ENCODE results near the gene HOOK1.
A peak's percentile ranks its signal among the peaks of the same experiment; 100 is the strongest.
"Not testable (repeated sequence)": the region's sequence is repeated elsewhere in the genome, so short reads cannot be mapped to it uniquely, and the experiment has no call there.

The HOOK1 gene

DNA sequence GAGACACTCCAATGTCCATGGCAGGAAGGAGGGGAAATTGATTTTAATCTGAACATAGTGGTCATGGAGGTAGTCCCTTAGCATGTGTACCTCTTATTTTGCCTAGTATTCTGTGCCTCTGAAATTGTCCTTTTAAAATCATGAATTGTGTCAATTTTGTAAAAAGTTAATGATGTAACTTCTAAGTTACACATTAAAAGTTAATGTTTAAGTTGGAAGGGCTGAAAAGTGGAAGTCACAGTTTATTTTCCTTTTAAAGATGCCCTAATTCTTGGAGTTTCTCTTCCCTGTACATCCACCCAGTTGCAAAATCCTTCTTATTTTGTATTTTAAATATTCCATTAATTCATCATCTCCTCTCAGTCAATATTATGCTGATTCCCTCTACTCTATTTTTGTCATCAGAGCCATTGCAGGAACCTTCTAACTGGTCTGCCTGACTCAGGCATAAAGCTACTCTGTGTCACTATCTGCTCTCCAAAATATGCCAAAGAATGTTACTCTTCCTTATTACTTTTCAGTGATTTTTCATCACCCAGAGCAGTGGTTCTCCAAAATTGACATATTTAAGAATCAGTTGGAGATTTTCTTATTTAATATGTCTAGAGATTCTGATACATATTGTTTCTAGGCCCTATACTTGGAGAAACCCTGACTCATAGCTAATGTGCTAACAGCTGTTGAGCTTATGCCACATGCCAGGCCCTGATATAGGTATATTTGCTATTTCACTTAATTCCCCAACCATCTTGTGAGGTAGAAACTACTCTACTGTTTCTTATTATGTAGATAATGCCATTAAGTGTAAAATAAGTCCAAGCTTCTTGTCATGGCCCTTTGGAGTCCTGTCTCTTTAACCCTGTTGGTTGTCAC lies 5.1 kb downstream of the HOOK1 start:
- DNase-seq (ENCODE audit: low spot score) = no peak

DNA sequence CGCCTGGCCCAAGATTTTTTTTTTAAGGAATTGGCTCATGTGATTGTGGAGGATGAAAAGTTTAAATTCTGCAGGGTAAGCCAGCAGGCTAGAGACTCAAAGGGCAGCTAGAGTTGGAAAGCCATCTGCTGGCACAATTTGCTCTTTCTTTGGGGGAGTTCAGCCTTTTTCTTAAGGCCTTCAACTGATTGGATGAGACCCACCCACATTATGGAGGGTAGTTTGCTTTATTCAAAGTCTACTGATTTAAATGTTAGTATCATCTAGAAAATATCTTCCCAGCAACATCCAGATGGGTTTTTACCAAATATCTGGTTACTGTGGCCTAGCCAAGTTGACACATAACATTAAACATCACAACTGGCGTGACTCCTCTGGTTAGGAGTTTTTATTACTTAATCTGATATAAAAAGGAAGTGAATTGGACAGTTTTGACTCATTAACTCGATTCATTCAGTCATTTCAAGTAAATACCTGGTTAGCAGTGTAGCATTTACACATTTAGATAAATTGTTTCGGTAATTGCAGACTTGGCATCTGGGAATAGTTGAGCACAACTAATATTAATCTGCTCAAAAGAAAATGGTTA lies 12.4 kb downstream of the HOOK1 start:
- no peak for DNase-seq (ENCODE audit: low spot score)

DNA sequence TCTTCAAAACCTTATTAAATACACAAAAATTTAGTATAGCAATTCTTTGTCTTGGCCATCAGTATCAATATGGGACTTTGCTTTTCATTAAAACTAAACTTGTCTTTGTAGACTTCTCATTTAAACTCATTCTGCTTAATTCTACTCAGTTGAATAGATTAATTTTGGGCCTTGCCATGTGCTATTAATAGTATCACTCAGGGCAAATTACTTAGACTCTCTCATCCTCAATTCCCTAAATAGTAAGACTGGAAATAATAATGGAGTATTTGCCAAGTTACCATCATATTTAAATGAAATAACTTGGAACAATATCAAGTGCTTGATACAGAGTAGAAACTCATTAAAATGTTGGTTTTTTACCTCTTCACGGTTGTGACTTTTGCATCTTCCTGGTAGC lies 13.4 kb downstream of the HOOK1 start:
- no peak for DNase-seq (ENCODE audit: low spot score)

DNA sequence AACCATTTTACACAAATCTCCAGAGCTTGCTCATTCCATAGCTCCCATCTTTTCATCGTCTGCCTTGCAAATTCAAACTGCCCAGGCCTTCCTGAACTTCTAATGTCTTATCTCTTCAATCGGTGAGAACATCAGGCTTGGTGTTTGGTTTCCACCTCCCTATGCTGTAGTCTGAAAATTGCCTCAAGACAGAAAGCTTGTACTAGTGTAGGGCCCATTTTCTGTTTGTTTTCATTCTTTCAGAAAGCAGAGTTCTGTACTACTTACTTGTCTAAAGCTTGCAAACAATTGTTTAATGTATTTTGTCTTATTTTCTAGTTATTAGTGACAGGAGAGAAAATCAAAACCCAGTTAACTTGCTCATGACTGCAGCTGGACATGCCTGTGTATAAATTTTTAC lies 16.8 kb downstream of the HOOK1 start:
- no peak for DNase-seq (ENCODE audit: low spot score)

DNA sequence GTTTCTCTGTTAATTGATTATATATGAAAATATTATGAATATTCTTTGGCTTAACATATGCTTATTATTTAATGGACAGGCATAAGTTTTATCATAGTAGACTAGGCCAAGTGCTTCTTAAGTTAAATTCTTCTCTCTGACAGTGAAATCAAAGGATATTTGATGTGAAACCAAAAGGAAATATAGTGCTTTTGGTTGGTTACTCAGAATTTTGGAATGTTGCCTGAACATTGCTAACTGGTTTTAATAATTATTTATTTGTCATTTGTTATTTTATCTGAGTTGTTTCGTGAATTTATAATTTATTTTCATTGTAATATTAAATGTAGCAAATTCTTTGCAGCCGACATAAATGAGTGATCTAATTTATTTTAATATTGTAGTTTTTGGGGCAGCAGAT lies 18.3 kb downstream of the HOOK1 start:
- DNase-seq (ENCODE audit: low spot score) = no peak

DNA sequence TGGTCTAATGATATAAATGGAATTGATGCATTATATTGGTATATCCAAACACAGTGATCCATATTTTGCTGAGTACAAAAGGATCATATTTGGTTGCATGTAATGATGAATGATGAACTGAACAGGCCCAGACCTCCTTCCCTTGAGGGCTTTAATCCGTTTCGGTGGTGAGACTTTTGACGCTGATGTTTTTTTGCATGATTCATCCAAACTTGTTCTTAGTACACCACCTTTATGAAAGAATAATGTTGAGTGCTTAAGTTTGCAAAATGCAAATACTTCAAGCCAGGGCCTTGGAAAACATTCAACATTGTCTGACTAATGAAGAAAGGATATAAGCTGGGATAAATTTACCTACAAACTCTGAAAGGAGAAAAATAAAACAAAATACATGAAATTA lies 19.2 kb downstream of the HOOK1 start:
- DNase-seq (ENCODE audit: low spot score) = no peak

DNA sequence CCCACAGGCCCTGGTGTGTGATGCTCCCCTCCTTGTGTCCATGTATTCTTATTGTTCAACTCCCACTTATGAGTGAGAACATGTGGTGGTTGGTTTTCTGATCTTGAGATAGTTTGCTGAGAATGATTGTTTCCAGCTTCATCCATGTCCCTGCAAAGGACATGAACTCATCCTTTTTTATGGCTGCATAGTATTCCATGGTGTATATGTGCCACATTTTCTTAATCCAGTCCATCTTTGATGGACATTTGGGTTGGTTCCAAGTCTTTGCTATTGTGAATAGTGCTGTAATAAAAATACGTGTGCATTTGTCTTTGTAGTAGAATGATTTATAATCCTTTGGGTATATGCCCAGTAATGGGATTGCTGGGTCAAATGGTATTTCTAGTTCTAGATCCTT lies 23.1 kb downstream of the HOOK1 start:
- DNase-seq (ENCODE audit: low spot score) = not testable (repeated sequence)

DNA sequence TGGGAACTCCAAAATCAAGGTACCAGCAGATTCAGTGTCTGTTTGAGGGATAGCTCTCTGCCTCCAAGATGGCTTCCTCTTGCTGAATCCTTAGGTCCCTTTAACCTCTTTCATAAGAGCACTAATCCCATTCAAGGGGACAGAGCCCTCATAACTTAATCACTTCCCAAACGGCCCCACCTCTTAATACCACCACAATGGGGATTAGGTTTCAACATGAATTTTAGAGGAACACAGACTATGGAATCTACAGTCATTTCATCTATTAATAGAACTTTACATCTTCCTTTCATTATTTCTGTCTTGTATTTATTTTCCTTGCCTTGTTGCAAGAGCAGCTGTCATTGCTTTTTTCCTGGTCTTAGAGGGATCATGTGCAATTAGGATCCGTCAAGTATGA lies 30.3 kb downstream of the HOOK1 start:
- DNase-seq (ENCODE audit: low spot score) = no peak

DNA sequence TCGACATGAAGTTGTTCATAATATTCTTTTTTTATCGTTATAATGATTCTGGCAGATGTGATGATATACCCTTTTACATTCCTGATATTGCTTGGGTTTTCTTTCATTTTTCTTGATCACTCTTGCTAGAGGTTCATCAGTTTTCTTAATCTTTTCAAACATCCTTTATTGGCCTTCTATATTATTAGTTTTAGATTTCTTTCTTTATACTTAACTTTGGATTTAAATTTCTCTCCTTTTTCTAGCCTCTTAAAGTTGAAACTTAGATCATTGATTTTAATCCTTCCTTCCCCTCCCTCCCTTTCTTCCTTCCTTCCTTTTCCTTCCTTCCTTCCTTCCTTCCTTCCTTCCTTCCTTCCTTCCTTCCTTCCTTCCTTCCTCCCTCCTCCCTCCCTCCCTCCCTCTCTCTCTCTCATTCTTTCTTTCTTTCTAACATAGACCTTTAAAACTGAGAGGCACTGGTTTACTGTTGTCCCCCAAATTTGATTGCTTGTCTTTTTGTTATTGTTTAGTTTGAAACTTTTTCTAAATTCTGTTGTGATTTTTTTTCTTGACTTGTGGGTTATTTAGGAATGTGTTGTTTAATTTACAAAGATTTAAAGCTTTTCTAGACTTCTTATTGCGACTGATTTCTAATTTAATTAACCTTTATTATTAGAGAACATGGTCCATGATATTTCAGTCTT lies 31.6 kb downstream of the HOOK1 start:
- DNase-seq (ENCODE audit: low spot score) = no peak

DNA sequence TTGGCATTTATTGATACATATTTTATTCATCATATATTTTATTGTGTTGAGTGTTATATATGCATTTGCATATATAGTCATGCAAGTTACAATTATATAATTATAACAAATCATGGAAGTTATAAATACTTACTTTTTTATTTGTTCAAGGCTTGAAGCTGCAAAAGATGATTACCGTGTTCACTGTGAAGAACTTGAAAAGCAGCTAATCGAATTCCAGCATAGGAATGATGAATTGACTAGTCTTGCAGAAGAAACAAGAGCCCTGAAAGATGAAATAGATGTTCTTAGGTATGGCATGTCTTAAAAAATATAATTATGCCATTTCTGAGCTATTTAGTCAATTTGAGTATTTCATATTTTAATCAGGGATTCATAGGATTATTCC lies 32.1 kb downstream of the HOOK1 start:
- no peak for DNase-seq (ENCODE audit: low spot score)

DNA sequence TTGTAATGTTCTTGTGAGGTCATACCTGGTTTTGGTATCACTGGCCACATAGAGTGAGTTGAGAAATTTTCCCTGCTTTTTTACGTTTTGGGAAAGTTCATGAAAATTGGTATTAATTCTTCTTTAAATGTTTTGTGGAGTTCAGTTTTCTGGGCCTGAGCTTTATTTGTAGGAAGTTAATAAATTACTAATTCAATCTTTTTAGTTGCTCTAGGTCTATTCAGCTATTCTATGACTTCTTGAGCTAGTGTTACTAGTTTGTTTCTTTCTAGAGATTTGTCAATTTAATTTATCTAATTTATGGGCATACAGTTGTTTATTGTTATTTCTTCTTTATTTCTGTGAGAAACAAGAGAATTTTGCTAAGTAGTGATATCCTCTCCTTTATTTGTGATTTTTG lies 37.4 kb downstream of the HOOK1 start:
- no peak for DNase-seq (ENCODE audit: low spot score)

DNA sequence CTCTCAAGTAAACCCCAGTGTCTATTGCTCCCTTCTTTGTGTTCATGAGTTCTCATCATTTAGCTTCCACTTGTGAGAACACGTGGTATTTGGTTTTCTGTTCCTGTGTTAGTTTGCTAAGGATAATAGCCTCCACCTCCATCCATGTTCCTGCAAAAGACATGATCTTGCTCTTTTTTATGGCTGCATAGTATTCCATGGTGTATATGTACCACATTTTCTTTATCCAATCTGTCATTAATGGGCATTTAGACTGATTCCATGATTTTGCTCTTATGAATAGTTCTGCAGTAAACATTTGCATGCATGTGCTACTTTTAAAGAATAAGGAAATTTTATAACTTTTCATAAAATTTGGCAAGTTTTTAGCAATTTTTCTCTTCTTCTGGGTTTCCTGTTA lies 40.5 kb downstream of the HOOK1 start:
- not testable (repeated sequence) for DNase-seq (ENCODE audit: low spot score)

DNA sequence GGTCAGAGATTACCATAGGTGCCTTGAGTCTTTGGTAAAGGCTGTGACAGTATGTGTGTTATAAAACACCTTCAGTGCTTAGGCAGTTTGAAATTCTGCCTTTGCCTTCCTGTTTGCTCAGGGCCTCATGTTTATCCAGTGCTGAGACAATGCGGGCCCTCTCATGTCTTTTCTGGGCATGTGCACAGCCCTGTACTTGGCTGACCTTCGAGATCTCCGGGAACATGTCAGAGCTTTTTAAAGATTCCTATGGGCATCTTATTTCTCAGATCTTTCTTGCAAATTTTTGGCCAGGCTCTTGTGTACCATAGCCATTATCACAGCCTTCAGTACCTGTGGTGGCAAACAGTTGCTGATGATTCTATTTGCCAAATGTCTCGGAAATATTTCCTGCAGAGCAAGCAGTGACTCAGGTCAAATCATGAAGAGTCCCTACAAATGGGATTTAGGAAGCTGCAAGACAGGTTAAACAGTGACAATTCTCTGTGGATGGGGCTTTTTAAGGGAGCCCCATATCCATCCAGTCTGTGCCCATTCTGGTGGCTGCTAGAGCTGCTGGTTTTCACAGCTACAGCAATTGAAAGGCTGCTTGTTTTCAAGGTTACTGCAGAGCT lies 42.1 kb downstream of the HOOK1 start:
- DNase-seq (ENCODE audit: low spot score) = no peak

DNA sequence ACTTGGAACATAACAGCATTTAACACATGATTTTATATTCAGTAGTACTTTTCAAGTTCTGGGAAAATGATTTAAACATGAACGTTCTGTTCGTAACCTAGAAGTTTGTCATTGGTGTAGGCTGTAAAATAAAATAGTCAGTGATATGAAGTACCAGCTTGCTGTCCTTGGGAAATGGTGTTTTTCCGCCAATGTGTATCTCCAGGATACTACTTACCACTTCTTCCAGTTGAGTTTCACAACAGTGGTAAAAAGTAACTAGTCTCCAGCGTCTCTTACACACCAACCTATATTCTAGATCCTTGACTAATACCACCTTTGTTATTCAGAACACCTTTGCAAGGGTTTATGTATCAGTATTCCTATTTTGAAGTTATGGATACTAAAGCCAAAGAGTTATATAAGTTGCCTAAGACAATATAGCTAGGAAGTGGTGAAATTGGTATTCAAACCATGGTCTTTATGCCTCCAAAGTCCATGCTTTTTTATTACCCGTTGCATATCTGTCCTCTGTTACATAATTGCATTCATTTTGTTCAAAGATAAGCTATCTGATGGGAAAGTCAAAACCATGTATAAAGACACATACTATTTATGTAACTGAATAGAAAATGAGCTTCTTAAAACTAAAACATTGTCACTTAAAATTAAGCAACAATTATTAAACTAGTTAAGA lies 43.1 kb downstream of the HOOK1 start:
- no peak for DNase-seq (ENCODE audit: low spot score)

DNA sequence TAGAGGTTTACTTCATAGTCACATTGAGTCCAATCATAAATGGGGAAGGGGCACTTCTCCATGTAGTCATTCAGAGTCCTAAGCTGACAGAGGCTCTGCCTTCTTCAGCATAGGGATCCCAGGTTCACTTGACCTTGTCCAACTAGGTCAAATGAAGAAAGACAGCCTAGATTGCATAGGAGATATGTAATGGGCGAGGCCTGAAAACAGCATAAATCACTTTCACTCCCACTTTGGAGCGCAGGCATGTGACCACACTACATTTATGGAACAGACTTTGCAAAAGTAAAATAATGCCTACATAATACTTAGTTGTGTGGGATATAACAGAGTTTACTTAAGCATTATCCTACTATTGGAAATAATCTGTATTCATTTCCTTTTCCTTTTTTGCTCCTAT lies 51.7 kb downstream of the HOOK1 start:
- DNase-seq (ENCODE audit: low spot score) = no peak

DNA sequence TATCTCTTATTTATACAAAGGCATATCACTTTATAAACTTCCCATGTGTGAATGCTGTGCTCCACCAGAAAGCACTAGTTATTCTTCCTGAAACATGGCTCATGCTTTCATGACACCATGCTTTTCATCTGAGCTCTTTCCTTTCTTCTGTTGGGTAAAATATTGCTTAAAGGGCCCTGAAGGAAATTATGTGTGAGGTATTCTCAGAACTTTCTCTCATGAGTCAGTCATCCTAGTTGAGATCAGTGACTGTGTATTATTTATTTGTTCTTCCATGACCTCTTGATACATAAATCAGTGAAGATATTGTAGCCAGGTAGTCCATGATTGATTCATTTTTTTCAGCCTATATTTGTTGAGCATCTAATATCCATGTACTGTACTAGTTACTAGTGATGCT lies 57.0 kb downstream of the HOOK1 start:
- no peak for DNase-seq (ENCODE audit: low spot score)

DNA sequence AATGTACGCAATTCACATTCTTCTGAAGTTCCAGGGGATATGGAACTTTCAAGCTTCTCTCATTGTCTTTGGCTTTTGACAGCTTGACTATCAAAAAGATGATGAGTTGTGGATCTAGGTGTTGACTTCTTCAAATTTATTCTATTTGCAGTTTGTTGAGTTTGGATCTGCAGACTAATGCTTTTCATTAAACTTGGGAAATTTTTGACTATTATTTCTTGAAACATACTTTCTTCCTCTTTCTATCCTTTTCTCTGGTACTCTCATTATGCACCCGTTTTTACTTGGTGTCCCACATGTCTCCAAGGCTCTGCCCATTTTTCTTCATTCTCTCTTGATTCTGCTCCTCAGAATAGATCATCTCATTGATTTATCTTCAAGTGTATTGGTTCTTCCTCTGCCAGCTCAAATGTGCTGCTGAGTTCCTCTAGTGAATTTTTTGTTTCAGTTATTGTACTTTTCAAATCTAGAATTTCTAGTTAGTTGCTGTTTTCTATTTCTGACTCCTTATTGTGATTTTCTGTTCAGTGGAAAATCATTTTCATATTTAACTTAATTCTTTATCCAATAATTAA lies 62.4 kb downstream of the HOOK1 start:
- DNase-seq (ENCODE audit: low spot score) = no peak

DNA sequence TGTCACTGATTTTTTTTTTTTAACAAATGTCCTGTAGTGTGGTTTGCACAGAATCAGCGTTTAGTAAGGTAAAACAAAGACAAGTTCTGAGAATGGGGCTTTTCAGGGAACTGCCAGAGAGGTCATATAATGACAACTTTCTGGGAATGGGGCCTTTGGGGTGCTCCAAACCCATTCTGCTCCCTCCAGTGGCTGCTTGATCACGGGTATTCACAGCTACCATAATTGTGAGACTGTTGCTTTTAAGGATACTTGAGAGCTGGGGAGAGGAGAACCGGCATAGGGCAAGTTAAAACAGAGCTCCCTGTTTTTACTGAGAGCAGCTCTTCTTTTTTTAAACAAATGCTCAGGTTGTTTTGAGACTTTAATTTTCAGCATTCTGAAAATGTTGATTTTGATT lies 63.6 kb downstream of the HOOK1 start:
- peak; percentile 20 for DNase-seq (ENCODE audit: low spot score)

DNA sequence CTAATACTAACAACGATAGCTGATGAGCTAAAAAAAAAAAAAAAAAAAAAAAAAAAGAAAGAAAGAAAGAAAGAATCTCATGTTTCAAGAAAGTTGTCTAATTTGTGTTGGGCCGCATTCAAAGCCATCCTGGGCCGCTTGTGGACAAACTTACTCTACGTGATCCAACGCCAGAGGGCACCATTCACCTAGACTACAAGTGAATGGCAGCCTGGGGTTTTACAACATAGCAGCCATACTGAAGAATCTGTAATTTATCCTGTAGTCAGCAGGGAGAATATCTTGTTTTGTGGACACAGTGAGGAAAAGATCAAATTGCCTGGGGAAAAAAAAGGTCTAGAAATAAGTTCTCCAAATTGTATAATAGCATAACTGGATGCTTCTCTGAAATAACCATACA lies 64.8 kb downstream of the HOOK1 start:
- peak; percentile 75 for DNase-seq (ENCODE audit: low spot score)

DNA sequence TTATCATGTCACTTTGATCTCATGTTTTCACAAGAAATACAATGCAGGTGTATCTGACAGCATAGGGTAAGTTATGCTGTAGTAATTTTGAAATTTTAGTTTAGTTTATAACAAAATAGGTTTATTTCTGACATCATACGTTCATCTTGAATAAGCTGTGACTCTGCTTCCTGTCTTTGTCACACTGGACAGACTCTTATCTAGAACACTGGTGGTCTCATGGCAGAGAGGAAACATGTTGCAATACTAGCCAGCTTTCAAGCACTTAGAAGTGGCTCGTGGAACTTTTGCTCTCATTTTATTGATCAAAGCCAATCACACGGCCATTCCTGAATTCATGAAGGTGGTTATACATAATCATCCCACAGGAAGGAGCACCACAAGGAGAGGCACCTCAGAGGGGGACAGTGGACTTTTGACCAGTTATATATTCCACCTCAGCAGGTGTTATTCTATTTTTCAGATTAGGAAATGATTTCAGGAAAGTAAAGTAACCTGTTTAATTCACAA lies 65.3 kb downstream of the HOOK1 start:
- DNase-seq (ENCODE audit: low spot score) = no peak

DNA sequence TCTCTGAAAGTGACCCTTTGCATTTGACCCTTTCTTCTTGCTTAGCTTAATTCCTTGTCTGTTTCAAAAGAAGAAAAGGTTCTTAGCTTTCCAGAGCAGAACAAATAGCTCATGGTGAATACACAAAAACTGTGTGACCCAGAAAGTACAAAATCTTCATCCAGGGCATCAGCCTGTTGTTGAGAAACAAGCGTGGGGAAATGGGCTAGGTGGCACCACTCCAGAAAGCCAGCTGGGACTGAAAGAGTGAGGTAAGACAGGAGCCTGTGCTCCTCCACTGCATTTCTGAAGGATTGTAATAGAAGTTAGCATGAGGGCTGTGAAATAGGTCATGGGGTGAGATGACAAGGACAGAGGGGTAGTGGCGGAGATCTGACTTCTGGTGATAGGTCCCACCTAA lies 66.0 kb downstream of the HOOK1 start:
- no peak for DNase-seq (ENCODE audit: low spot score)
